Psoas muscle (tissue), 8 donors: ENCODE data around the gene PNLIP. TPM values are rescaled to one million over a fixed set of nuclear protein-coding genes. Genes with fewer than 3 reads are reported as not detected.

Experiments used
- ATAC-seq, 4 donors: fragments of 200-7000 bp; cut with Tn5 transposase; one replicate each; pipeline ENCODE4 v1.9.1; 2020; ENCODE audit warnings: moderate library complexity in 3 of 4, mild to moderate bottlenecking in 2 of 4
- DNase-seq, 2 donors: peaks; one replicate each; pipeline ENCODE4 v3.0.0-alpha.2; 2020
- H3K27ac ChIP-seq: fragments of 200-600 bp; one replicate; pipeline ENCODE4 v1.8.0; 2022
- H3K27me3 ChIP-seq, 3 donors: fragments of 200-600 bp in 1 of 3; one replicate each; pipeline versions ENCODE4 v1.6.1 to v1.8.0; 2013 to 2022; ENCODE audit warnings: low read length in 2 of 3, mild to moderate bottlenecking in 2 of 3, moderate library complexity in 1 of 3; ENCODE audit not compliant: insufficient read depth in 3 of 3
- H3K36me3 ChIP-seq, 2 donors: fragments of 200-600 bp in 1 of 2; one replicate each; pipeline versions ENCODE4 v1.6.1 to v1.8.0; 2013 to 2022; ENCODE audit warnings: low read depth in 1 of 2, mild to moderate bottlenecking in 1 of 2, moderate library complexity in 1 of 2; ENCODE audit not compliant: insufficient read depth in 1 of 2
- H3K4me1 ChIP-seq: fragments of 200-600 bp; one replicate; pipeline ENCODE4 v1.8.0; 2022
- H3K4me3 ChIP-seq: fragments of 200-600 bp; one replicate; pipeline ENCODE4 v1.8.0; 2022; ENCODE audit warnings: mild to moderate bottlenecking
- H3K9me3 ChIP-seq: fragments of 200-600 bp; one replicate; pipeline ENCODE4 v1.8.0; 2022
- WGBS, 3 donors: extraction: QIAGEN DNeasy Blood & Tissue Kit; methylation state at CpG; one replicate each; pipeline versions ENCODE4 v1.1.6 to v1.1.7; 2013; 5-methylcytosine and 5-hydroxymethylcytosine counted together
- intact Hi-C, 2 donors: fragments of 100-400 bp; cut with DNase I; formaldehyde crosslinking; loops; one replicate each; pipeline versions ENCODE4 v1.11.0 to v1.14.2; 2022
- polyA plus RNA-seq, 3 donors: library from polyadenylated mRNA; stranded (reverse); fragments of 200-250 nt; gene quantifications; one replicate each; pipeline ENCODE4 v1.2.3, GENCODE V29; 2013
- total RNA-seq, 4 donors: library from RNA; stranded (reverse); fragmentation: NEBNext Ultra II Directional in 2 of 4; extraction: Animal tissue kit (Norgen Biotek cat#: 25700) in 2 of 4; gene quantifications; one replicate each; pipeline versions ENCODE4 v1.2.1 to v1.2.4, GENCODE V29; 2021 to 2023
- TF ChIP-seq, protein P1 (sequence below): fragments of 200-600 bp; IDR thresholded peaks from one replicate; pipeline ENCODE4 v1.8.0; 2022; ENCODE audit warnings: antibody characterized with exemption
- donor health status: healthy with polysubstance abuse.
- donor health status: DM: no; HTN: no; CAD: no; lungs with moderate emphysema.
- donor health status: Bipolar disorder and iron deficiency.
- donor health status: healthy.
- donor health status: DM: yes; HTN: yes; CAD: no.
- donor health status: DM: no; HTN: no; CAD: no.
- donor health status: DM: no; HTN: no; CAD: no.
- donor health status: DM: yes; HTN: yes; CAD: no.

The PNLIP gene
- total and polyA plus RNA-seq, 7 donors = 0.03 to 3.5 (median 0.15) TPM; not detected in 2

- no peaks in the 10 kb centered on the region for H3K27me3 ChIP-seq
- no peak overlapping the region for H3K27ac ChIP-seq
- DNase-seq (no peak), ATAC-seq (no peak)
- no peaks in the 10 kb centered on the region for H3K9me3 ChIP-seq
- intact Hi-C loops = no loop called here
- WGBS, 3 donors = 38 to 43% (median 41%) methylated on average over 5 of the region's 5 CpGs
- H3K4me1 ChIP-seq = no peaks in the 10 kb centered on the region
- no peaks in the 10 kb centered on the region for H3K36me3 ChIP-seq
- H3K4me3 ChIP-seq = no peak overlapping the region
- TF ChIP-seq, protein P1, sequence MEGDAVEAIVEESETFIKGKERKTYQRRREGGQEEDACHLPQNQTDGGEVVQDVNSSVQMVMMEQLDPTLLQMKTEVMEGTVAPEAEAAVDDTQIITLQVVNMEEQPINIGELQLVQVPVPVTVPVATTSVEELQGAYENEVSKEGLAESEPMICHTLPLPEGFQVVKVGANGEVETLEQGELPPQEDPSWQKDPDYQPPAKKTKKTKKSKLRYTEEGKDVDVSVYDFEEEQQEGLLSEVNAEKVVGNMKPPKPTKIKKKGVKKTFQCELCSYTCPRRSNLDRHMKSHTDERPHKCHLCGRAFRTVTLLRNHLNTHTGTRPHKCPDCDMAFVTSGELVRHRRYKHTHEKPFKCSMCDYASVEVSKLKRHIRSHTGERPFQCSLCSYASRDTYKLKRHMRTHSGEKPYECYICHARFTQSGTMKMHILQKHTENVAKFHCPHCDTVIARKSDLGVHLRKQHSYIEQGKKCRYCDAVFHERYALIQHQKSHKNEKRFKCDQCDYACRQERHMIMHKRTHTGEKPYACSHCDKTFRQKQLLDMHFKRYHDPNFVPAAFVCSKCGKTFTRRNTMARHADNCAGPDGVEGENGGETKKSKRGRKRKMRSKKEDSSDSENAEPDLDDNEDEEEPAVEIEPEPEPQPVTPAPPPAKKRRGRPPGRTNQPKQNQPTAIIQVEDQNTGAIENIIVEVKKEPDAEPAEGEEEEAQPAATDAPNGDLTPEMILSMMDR = no peak
Observed at GRCh38 chr10:116599991-116600390, 54.3 kb downstream of the PNLIP start.

DNA sequence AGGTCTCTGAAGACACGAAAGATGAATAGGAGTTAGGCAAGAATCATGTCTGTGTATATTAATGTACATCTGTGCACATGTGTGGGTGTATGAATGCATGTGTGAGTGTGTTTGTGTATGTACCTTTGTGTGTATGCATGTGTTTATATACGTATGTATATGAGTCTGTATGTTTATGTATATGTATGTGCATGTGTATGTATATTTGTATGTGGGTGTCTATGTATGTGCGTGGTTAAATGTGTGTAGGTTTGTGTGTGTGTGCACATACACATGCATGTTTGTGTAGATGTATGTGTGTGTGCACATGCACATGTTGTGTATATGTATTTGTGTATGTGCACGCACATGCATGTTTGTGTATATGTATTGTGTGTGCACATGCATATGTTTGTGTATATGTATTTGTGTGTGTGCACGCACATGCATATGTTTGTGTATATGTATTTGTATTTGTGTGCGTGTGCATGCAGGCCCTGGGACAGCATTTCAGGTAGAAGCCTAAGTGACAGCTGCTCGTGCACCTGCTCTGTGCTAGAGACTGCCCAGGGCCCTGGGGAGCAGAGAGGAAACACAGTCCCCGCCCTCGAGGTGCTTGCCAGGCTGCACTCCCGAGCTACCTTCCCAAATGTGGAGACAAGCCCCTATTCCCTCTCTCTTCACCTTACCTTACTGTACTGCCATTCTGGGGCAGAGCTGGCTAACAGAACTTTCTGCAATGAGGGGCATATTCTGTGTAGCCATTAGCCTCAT, 57.1 kb downstream of the PNLIP start:
- ATAC-seq = no peak

GRCh38 chr10:116606061-116606483, 60.3 kb downstream of the PNLIP start:
- Histone ChIP-seq H3K27ac (no peak overlapping the region), H3K4me3 (no peak overlapping the region), H3K36me3 (no peaks in the 10 kb centered on the region), H3K9me3 (no peaks in the 10 kb centered on the region), H3K27me3 (peaks cover 0 to 18% (median 2%) of the 10 kb centered on the region in 3 donors), H3K4me1 (no peaks in the 10 kb centered on the region)
- TF ChIP-seq, protein P1 = no peak
- intact Hi-C loops = no loop called here
- WGBS, 3 donors = 63 to 68% (median 64%) methylated on average over 8 of the region's 8 CpGs
- DNase-seq = no peak
- ATAC-seq = no peak

More for the DNA sequence above, 57.1 kb downstream of the PNLIP start:
- no peak overlapping the region for H3K4me3 ChIP-seq
- no peak overlapping the region for H3K27ac ChIP-seq
- WGBS, 3 donors = 76 to 82% (median 82%) methylated on average over 10 of the region's 10 CpGs
- no peaks in the 10 kb centered on the region for H3K4me1 ChIP-seq
- H3K27me3 ChIP-seq = no peaks in the 10 kb centered on the region
- no peaks in the 10 kb centered on the region for H3K9me3 ChIP-seq
- TF ChIP-seq, protein P1 = no peak
- no peaks in the 10 kb centered on the region for H3K36me3 ChIP-seq
- no peak for DNase-seq
- intact Hi-C loops = no loop called here

GRCh38 chr10:116607336-116607735, 61.6 kb downstream of the PNLIP start:
- Histone ChIP-seq H3K4me1 (no peaks in the 10 kb centered on the region), H3K4me3 (no peak overlapping the region), H3K36me3 (no peaks in the 10 kb centered on the region), H3K27ac (no peak overlapping the region), H3K27me3 (peaks cover 0 to 18% (median 2%) of the 10 kb centered on the region in 3 donors), H3K9me3 (no peaks in the 10 kb centered on the region)
- TF ChIP-seq, protein P1 = no peak
- intact Hi-C loops = no loop called here
- WGBS, 3 donors = 40 to 60% (median 41%) methylated on average over 6 of the region's 6 CpGs
- no peak for DNase-seq
- ATAC-seq = no peak
